CD4-positive, alpha-beta T cell treated with Interleukin-6 for 4 hours (primary cell): ENCODE measurements around the gene LRRC49.
"Not testable (repeated sequence)": the region's sequence is repeated elsewhere in the genome, so short reads cannot be mapped to it uniquely, and the experiment has no call there.

Experiments used
- DNase-seq: peaks from one replicate; pipeline ENCODE4 v3.0.0-alpha.2; 2020; ENCODE audit warnings: mixed read lengths

The LRRC49 gene

DNA sequence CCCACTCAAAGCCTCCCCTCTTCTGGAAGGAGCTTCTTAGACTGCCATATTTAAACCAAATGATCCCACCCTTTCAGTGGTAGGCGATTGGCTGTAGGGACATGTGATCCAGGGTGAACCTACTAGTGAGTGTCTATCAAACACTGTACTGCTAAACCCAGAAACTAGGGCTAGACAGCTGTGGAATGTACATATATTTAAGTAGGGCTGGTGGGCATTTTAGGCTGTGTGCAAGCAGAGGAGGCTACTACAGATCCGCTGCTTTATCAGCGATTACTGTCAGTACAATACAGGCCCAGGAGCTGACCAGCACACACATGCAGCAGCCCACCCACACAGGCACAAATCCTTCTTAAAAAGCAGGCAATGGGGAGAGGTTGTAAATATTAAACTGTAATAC lies 23.3 kb upstream of the LRRC49 start:
- DNase-seq, result no peak

DNA sequence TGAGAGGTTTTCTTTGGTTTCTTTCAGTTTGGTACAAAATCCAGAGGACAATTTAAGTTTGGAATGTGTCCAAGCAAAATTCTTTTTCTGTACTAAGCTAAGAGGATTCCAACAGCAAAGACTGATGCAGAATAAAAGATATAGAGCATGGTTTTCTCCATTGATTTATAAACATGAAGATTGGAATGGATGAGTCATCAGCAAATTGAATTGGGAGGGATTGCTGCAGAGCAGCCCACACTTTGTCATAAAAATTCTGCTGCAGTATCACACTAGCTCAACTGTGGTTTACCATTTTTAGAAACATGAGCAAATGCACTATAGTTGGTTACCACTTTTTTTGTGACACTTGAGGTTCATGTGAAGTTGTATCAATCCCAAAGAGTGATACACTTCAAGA lies 22.6 kb upstream of the LRRC49 start:
- DNase-seq, result no peak

DNA sequence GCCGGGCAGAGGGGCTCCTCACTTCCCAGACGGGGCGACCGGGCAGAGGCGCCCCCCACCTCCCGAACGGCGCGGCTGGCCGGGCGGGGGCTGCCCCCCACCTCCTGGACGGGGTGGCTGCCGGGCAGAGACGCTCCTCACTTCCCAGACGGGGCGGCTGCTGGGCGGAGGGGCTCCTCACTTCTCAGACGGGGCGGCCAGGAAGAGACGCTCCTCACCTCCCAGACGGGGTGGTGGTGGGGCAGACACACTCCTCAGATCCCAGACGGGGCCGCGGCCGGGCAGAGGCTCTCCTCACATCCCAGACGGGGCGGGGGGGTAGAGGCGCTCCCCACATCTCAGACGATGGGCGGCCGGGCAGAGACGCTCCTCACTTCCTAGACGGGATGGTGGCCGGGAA lies 21.1 kb upstream of the LRRC49 start:
- DNase-seq, result not testable (repeated sequence)

- DNase-seq, result no peak
Observed at GRCh38 chr15:70873232-70874054, 19.2 kb upstream of the LRRC49 start.

DNA sequence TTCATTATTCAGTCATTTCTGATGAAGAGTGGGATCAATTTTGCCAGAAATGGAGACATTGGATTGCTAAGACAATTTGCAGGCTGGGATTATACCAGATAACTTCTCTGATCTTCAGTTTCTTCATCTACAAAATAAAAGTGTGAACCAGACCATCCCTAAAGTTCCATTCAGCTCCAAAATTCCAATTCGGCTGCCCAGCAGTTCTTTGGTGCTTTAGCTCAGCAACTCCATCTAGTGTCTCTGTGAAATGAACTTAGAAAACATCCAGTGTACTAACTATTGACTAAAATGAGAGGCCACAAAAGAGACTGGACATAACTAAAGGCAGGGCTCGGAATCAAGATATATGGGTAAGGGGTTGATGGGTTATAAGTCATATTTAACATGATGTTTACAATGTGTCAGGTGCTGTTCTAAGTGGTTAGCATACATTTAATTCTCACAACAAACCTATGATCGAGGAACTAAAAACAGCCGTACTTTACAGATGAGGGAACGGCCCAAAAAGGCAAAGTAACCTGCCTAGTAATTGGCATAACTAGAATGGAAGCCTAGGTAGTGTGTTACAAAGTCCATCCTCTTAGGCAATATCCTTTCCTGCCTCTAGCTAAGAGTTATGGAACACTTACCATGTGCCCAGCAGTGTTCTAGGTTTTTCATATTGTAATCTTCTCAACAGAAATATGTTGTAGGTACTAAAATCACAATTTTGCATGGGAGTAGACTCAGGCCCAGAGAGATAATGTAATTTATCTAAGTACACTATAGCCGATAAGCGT lies 17.4 kb upstream of the LRRC49 start:
- no peak for DNase-seq

GRCh38 chr15:70876011-70876410 lies 16.6 kb upstream of the LRRC49 start:
- DNase-seq, result no peak

DNA sequence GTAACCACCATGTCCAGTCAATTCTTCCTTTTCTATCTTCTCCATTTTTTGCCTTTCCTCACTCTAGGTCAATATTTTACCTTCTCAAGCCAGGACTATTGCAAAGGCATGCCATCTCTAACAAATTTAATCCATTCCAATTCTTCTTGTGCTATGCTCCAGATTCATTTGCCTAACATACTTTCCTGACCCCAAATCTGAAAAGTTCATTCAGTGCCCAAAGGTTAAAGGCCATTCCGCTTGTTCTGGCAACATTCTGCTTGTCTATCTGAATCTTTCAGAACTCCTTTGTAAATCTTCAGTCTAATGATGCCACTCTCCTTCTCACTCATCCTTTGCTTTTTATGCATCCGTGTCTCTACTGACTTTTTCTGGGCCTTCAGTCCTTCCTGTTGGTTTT lies 15.9 kb upstream of the LRRC49 start:
- DNase-seq, result no peak

- no peak for DNase-seq
Observed at GRCh38 chr15:70879401-70879800, 13.2 kb upstream of the LRRC49 start.

GRCh38 chr15:70880781-70881180 lies 11.8 kb upstream of the LRRC49 start:
- DNase-seq, result no peak

DNA sequence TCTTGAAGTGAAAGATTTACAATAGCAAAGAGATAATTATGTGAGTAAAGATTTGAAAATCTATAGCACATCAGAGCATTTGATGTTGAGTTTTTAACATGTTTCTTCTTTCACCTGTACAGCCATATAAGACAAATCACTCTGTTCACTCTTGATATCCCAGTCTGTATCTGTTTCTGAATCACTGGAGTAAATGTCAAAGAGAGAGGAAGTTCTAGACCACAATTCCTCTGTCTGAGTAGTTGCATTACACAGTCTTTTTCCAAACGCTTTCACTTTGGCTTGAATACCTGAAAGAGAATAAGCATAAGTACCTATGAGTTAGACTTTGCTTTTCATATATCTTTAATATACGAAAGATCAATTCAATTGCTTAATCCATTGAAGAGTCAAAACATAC lies 10.3 kb upstream of the LRRC49 start:
- DNase-seq, result no peak

GRCh38 chr15:70892912-70893560 lies 410 bp downstream of the LRRC49 start:
- no peak for DNase-seq

- no peak for DNase-seq
Observed at GRCh38 chr15:70902107-70902506, 9.5 kb downstream of the LRRC49 start.

DNA sequence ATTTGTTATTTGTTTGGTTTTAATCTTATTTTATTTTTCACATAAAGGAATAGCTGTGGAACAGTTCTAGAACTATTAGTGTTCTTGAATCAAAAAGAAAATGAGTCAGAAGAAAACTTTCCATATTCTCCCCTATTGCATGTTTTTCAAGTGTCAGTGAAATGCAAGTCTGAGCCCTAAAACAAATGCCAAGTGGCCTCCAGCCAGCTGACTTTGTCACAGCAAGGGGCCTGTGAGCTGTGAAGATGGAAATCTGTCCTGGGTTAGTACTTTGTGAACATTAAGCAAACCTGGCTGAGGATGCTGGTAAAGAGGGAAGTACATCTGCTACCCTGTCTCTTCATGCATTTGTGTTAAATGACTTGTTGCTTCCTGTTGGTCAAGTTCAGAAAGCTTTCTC lies 14.2 kb downstream of the LRRC49 start:
- DNase-seq, result no peak

DNA sequence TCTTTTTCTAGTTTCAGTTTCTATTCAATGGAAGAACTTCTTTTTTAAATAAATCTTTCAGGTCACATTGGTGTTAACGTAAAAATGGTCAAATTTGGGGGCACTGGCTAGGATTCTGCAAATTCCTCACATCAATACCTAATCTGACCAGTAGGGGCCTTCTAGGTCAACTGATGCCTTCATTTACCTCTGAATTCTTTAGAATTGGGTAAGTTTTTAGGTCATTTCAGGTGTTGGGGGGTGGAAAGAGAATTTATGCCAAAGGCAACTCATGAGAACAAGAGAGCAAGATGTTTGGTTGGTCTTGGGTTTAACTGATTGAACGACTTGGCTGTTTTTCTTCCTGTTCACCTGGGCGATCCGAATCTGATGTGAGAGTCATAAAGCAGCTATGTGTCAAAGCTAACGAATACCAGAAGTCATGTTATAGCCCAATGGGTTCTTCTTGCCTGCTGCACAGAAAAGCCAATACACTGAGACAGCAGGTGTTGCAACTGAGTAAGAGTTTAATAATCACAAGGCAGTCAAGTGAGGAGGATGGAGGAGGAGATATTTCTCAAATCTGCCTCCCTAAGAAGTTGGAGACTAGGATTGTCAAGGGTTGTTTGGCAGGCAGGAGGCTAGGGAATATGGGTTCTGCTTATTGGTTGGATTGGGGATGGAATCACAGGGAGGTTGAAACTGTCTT lies 15.3 kb downstream of the LRRC49 start:
- DNase-seq, result no peak

- DNase-seq, result no peak
Observed at GRCh38 chr15:70910958-70911357, 18.3 kb downstream of the LRRC49 start.

GRCh38 chr15:70912187-70912586 lies 19.6 kb downstream of the LRRC49 start:
- DNase-seq, result no peak

DNA sequence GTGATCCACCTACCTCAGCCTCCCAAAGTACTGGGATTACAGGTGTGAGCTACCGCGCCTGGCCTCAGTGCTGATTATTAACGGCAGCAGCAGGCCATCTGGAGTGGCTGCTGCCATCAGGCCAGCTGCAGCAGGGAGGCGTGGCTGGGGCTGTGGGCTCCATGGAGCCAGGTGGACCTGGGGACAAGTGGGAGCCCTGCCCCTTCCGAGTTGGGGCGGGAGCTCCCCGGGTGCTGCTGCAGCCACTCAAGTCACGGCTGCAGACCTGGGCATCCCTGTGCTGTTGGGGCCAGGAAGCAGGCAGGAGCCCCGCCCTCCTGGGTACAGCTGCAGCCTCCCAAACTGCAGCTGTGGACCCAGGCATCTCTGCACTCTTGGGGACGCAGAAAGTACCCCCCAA lies 23.9 kb downstream of the LRRC49 start:
- no peak for DNase-seq

DNA sequence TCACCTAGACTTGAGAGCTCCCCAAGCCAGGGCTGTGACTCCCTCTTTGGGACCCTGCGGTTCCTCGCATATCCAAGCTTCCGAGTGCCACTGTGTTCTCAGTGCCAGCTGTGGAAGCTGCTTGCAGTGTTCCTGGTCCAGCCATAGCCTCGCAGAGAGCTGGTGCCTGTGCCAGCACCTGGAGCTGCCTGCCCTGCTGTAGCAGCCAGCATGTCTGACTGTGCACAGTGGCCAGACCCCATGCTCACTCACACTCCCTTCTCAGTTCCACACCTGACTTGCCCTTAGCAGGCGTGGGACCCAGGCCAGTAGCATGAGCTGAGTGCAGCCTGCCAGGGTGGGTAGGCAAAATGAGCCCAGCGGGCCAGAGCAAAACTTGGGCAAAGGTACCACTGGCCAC lies 25.3 kb downstream of the LRRC49 start:
- no peak for DNase-seq

DNA sequence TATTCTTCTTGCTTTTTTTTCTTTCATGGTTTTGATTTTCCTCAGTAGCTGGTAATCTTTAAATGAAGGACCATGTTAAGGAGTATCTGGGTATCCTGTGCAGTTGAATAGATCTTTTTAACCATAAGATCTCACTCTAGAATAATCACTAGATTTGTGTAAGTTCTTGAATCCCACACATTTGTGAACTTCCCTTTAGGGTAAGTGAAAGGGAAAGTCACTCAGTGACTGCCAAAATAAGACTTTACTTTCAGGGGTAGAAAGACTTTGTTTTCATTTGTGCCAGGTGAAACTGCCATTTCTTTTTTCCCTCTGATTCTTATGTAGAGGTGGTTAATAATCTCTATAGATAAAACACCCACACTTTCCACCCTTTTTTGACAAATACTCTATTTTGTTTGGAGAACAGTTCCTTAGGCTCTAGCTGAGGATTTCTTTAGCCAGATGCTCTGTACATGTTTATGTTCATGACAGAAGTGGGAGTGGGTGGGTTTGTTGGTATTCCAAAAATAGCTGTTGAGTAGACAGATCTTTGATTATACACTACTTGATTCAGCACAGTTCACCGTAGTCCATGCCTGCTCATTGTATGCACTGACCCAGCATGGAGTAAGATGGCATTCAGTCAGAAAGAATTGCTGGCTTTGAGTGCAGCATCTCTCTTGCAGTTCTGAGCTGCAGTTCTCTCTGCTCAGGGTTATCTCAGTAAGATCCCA lies 28.5 kb downstream of the LRRC49 start:
- no peak for DNase-seq

- no peak for DNase-seq
Observed at GRCh38 chr15:70922119-70922518, 29.5 kb downstream of the LRRC49 start.

DNA sequence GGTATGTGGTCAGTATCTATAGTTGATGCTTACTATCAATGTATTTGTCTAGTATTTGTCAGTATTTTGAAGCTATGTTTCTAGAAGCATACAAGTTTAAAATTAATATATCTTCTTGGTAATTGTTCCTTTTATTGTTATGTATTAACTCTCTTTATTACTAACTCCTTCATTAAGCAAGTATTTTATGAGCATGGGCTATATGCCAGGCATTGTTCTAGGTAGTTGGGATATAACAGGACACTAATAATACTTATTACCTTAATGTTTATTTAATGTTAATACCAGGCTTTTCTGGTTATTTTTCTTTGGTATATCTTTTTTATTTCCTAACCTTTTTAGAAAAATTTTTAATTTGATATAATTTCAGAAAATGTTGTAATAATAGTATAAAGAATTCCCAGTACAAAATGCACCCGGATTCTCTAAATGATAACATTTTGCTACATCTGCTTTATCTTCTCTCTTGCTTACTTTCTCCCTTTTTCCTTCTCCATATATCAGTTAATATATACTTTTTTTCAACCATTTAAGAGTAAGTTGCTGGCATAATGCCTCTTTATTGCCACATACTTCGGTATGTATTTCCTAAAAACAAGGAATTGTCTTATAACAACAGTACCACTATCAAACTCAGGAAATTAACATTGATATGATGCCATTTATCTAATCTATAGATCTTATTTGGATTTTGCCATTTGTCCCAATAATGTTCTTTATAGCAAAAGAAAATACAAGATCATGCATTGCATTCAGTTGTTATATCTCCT lies 30.9 kb downstream of the LRRC49 start:
- no peak for DNase-seq

- not testable (repeated sequence) for DNase-seq
Observed at GRCh38 chr15:70926914-70927313, 34.3 kb downstream of the LRRC49 start.
